Endothelial cell (in vitro differentiated cells): ENCODE measurements around the gene MYO5A. TPM values are rescaled to one million over a fixed set of nuclear protein-coding genes. Genes with fewer than 3 reads are reported as not detected.

ENCODE experiments used
- DNase-seq: peaks from one replicate; pipeline ENCODE4 v3.0.0; 2021; ENCODE audit warnings: low spot score
- H3K27ac Mint-ChIP-seq: one replicate; pipeline ENCODE4 v1.8.0; 2021; ENCODE audit warnings: mixed read lengths, inconsistent platforms; ENCODE audit not compliant: unreplicated experiment
- H3K27me3 Mint-ChIP-seq: one replicate; pipeline ENCODE4 v1.8.0; 2021; ENCODE audit warnings: mild to moderate bottlenecking, moderate library complexity, mixed read lengths, inconsistent platforms; ENCODE audit not compliant: unreplicated experiment
- H3K36me3 Mint-ChIP-seq: one replicate; pipeline ENCODE4 v1.8.0; 2021; ENCODE audit warnings: mild to moderate bottlenecking, low read depth, mixed read lengths, inconsistent platforms; ENCODE audit not compliant: unreplicated experiment
- H3K4me1 Mint-ChIP-seq: one replicate; pipeline ENCODE4 v1.8.0; 2021; ENCODE audit warnings: mild to moderate bottlenecking, mixed read lengths, inconsistent platforms; ENCODE audit not compliant: unreplicated experiment
- H3K4me3 Mint-ChIP-seq: one replicate; pipeline ENCODE4 v1.8.0; 2021; ENCODE audit warnings: mild to moderate bottlenecking, mixed read lengths, inconsistent platforms; ENCODE audit not compliant: unreplicated experiment
- H3K9me3 Mint-ChIP-seq: one replicate; pipeline ENCODE4 v1.8.0; 2021; ENCODE audit warnings: mixed read lengths, inconsistent platforms; ENCODE audit not compliant: unreplicated experiment
- total RNA-seq: library from RNA; stranded (reverse); fragmentation: NEBNext Ultra II Directional; extraction: Animal tissue kit (Norgen Biotek cat#: 25700); gene quantifications from one replicate; pipeline ENCODE4 v1.2.1, GENCODE V29; 2021; ENCODE audit not compliant: unreplicated experiment
- TF ChIP-seq, protein P1 (sequence below): fragments of 200-600 bp; sonication (generic); IDR thresholded peaks from one replicate; pipeline ENCODE4 v1.5.0; 2021; ENCODE audit warnings: antibody characterized with exemption; ENCODE audit not compliant: unreplicated experiment

Gene MYO5A
- total RNA-seq, 1 donor from 2014 or later: 9.1 TPM

GRCh38 chr15:52540374-52541012 is 11.8 kb upstream of the MYO5A start:
- peaks cover under 1% of the 10 kb centered on the region for H3K36me3 Mint-ChIP-seq
- H3K4me3 Mint-ChIP-seq: no peak overlapping the region
- TF ChIP-seq, protein P1, sequence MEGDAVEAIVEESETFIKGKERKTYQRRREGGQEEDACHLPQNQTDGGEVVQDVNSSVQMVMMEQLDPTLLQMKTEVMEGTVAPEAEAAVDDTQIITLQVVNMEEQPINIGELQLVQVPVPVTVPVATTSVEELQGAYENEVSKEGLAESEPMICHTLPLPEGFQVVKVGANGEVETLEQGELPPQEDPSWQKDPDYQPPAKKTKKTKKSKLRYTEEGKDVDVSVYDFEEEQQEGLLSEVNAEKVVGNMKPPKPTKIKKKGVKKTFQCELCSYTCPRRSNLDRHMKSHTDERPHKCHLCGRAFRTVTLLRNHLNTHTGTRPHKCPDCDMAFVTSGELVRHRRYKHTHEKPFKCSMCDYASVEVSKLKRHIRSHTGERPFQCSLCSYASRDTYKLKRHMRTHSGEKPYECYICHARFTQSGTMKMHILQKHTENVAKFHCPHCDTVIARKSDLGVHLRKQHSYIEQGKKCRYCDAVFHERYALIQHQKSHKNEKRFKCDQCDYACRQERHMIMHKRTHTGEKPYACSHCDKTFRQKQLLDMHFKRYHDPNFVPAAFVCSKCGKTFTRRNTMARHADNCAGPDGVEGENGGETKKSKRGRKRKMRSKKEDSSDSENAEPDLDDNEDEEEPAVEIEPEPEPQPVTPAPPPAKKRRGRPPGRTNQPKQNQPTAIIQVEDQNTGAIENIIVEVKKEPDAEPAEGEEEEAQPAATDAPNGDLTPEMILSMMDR: no peak
- H3K9me3 Mint-ChIP-seq: no peaks in the 10 kb centered on the region
- DNase-seq: no peak
- H3K27me3 Mint-ChIP-seq: peaks cover 3% of the 10 kb centered on the region
- H3K4me1 Mint-ChIP-seq: no peaks in the 10 kb centered on the region
- no peak overlapping the region for H3K27ac Mint-ChIP-seq

DNA sequence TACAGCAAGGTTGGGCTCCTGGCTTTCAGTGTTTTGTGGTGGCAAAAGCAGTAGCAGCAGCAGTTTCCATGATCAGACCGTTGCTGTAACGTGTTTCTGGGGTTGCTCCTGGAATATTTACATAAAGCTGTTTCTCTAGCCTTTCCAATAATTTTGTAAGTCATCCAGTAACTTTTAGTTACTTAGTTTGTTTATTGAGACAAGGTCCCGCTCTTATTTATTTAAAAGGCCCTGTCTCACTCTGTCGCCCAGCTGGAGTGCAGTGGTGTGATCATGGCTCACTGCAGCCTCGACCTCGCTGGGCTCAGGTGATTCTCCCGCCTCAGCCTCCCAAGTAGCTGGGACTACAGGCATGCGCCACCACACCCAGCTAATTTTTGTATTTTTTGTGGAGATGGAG is 8.8 kb upstream of the MYO5A start:
- Mint-ChIP-seq H3K36me3 (no peaks in the 10 kb centered on the region), H3K4me3 (no peak overlapping the region), H3K27ac (no peak overlapping the region), H3K4me1 (no peaks in the 10 kb centered on the region), H3K27me3 (peaks cover 2% of the 10 kb centered on the region), H3K9me3 (no peaks in the 10 kb centered on the region)
- TF ChIP-seq, protein P1: no peak
- no peak for DNase-seq

GRCh38 chr15:52532427-52532826 is 3.7 kb upstream of the MYO5A start:
- Mint-ChIP-seq H3K36me3 (no peaks in the 10 kb centered on the region), H3K27me3 (peaks cover 13% of the 10 kb centered on the region), H3K27ac (no peak overlapping the region), H3K9me3 (no peaks in the 10 kb centered on the region), H3K4me1 (peaks cover 6% of the 10 kb centered on the region), H3K4me3 (no peak overlapping the region)
- DNase-seq: no peak
- TF ChIP-seq, protein P1: no peak

- Mint-ChIP-seq H3K27me3 (peaks cover 16% of the 10 kb centered on the region), H3K36me3 (no peaks in the 10 kb centered on the region), H3K4me3 (peak overlapping the region; percentile 44), H3K9me3 (no peaks in the 10 kb centered on the region), H3K4me1 (peaks cover 6% of the 10 kb centered on the region), H3K27ac (no peak overlapping the region)
- no peak for DNase-seq
- TF ChIP-seq, protein P1: no peak
Measured at GRCh38 chr15:52529940-52530339, 1.3 kb upstream of the MYO5A start.

GRCh38 chr15:52529341-52529924 is 753 bp upstream of the MYO5A start:
- Mint-ChIP-seq H3K27me3 (peaks cover 16% of the 10 kb centered on the region), H3K4me3 (peak overlapping the region; percentile 44), H3K27ac (no peak overlapping the region), H3K36me3 (no peaks in the 10 kb centered on the region), H3K9me3 (no peaks in the 10 kb centered on the region), H3K4me1 (peaks cover 6% of the 10 kb centered on the region)
- TF ChIP-seq, protein P1: no peak
- no peak for DNase-seq
